HuH-7.5 (cell line): ENCODE measurements around the gene SNAI3.
A peak's percentile ranks its signal among the peaks of the same experiment; 100 is the strongest.

Source experiments
- DNase-seq: peaks from one replicate; pipeline ENCODE4 v3.0.0; 2011; ENCODE audit warnings: low spot score

SNAI3 gene

GRCh38 chr16:88634141-88634993 lies 51.9 kb downstream of the SNAI3 start:
- DNase-seq = no peak

- peak; percentile 96 for DNase-seq
Measured at GRCh38 chr16:88633684-88634140, 52.6 kb downstream of the SNAI3 start.

GRCh38 chr16:88632587-88632930 lies 53.7 kb downstream of the SNAI3 start:
- DNase-seq = no peak

DNA sequence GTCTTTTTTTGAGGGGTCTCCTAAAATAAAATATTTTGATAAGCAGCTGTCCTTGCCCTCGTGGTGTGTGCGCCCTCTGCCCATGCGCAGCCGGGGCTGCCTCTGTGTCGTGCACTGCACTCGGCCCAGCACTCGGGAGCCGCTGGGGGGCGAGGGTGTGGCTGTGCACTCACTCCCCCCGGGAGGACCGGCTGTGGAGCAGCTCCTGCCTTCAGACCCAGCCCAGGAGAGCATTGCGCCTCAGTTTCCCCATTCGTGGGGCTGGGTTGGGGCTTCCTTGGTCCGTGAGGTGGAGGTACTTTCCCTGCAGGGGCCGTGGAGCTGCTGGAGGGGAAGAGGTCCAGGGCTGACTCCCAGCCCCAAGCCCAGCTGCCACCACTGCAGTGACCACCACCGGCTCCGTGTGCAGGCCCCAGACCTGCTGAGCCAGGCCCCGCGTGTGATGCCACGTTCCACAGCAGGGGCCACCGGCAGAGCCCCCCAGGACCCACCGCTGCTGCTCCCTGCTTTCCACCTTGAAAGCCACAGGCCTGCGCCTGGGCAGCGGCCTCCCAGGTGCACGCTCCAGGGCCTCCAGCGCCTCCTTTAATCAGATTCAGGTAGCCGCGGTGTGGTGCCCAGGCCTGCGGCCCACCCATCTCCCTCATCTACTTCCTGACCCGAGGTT lies 54.3 kb downstream of the SNAI3 start:
- DNase-seq = no peak

DNA sequence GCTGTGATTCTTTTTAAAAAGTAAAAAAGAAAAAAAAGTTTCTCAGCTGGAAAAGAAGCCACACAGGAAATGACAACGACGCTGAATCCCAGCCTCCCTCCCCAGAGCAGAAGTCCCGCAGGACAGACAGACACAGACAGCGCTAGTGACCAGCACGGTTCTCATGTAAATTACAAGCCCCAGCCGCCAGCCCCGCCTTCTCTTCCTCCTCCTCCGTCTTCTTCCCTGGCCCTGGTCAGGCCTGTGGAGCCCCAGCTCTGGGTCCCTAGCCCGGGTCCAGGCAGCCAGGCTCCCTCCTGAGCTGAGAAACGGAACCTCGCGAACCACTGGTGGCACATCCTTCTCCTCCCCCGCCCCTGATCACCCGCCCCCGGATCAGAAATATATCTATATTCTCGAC lies 54.9 kb downstream of the SNAI3 start:
- no peak for DNase-seq

DNA sequence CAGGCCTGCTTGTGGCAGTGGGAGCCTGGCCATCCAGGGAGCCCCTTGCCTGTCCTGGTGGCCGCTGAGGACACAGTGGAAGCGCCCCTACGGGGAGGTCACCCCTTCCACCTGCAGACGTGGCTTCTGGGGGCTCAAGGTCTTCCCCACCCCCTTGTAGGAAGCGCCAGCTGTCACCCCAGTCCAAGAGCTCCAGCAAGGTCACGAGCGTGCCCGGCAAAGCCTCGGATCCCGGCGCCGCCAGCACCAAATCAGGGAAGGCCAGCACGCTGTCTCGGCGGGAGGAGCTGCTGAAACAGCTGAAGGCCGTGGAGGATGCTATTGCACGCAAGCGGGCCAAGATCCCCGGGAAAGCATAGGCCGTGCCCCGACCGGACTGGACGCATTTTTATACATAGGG lies 55.4 kb downstream of the SNAI3 start:
- no peak for DNase-seq

GRCh38 chr16:88630433-88630832 lies 55.9 kb downstream of the SNAI3 start:
- no peak for DNase-seq

- DNase-seq = no peak
Measured at GRCh38 chr16:88629835-88630234, 56.5 kb downstream of the SNAI3 start.

GRCh38 chr16:88628512-88628974 lies 57.8 kb downstream of the SNAI3 start:
- peak; percentile 96 for DNase-seq
